Measurements from ENCODE around the gene RHOH.

The RHOH gene

DNA sequence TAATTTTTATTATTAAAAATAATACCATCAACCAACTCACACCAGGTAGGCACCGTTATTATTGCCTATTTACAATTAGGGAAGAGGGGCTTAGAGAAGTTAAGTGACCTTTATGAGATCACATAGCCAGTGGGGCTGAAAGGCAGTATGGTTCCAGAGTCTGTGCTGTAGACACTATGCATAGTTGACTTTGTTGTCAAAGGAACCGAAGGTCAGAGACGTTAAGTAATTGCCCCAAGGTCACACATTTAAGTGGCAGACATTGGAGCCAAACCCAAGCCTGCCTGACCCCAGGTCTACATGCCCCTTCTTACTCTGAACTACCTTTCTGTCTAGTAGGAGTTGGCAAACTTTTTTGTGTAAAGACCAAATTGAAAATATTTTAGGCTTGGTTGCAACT lies 36.4 kb downstream of the RHOH start:
- no peak for DNase-seq (ENCODE audit: low read depth in 3 of 3, low spot score in 1 of 3)

DNA sequence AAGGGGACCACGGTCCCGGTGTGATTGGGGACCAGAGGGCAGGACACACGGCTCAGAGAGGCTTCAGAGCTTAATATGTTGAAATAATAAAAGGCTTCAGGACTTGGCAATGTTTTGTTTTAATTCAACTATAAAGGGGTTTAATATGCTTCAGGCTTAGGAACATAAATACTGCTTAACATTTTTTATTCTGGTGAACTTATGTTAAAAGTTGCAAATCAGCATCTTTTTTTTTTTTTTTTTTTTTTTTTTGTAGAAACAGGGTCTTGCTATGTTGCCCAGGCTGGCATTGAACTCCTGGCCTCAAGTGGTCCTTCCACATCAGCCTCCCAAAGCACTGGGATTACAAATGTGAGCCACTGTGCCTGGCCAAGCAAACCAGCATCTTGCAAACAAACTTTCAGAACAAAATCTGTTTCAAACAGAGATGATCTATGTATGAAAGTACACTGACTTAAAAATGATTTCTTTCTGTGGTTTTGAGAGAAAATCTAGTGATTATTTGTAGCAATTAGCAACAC lies 37.7 kb downstream of the RHOH start:
- DNase-seq (ENCODE audit: low read depth in 3 of 3, low spot score in 1 of 3): no peak

GRCh38 chr4:40238008-40238699 lies 41.3 kb downstream of the RHOH start:
- no peak for DNase-seq (ENCODE audit: low read depth in 3 of 3, low spot score in 1 of 3)

- DNase-seq (ENCODE audit: low read depth in 3 of 3, low spot score in 1 of 3): peak in 2 of 3 donors; percentile 47 to 59
Measured at GRCh38 chr4:40238700-40239548, 42.1 kb downstream of the RHOH start.

GRCh38 chr4:40240040-40240653 lies 43.3 kb downstream of the RHOH start:
- no peak for DNase-seq (ENCODE audit: low read depth in 3 of 3, low spot score in 1 of 3)

DNA sequence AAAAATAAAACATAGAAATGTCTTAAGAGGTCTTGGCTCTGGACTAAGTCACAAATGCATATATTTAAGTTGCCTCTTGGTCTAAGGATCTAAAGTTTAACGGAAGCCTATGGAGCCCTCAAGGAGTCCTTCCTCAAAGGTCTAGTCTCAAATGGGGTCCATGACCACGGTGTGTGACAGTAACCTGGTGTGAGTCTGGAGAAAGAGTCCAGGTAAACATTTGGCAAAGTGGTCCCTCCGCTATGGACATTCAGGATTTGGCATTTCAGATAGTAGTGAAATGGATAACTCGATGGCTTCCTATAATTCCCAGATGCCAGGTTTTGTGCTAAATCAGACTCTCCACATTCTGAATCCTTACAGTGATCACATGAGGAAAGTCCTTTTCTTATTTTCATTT lies 44.2 kb downstream of the RHOH start:
- DNase-seq (ENCODE audit: low read depth in 3 of 3, low spot score in 1 of 3): no peak

DNA sequence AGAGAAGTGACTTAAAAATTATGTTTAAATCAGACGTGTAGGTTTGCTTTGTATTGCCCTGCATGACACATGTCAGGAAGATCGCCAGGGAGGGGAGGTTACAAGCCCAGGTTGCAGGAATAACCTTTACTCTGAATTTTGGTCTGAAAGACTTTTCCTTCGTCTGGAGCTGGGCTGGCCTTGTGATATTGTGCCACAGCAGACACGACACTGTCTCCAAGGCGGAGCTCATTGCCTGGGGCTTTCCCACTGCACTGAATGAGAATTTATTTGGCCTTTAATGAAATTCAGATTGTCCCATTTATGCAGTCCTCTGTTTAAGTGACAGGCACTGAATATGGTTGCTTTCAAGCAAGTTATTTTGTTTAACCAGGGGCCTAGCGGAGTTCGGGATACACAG lies 45.1 kb downstream of the RHOH start:
- DNase-seq (ENCODE audit: low read depth in 3 of 3, low spot score in 1 of 3): no peak

DNA sequence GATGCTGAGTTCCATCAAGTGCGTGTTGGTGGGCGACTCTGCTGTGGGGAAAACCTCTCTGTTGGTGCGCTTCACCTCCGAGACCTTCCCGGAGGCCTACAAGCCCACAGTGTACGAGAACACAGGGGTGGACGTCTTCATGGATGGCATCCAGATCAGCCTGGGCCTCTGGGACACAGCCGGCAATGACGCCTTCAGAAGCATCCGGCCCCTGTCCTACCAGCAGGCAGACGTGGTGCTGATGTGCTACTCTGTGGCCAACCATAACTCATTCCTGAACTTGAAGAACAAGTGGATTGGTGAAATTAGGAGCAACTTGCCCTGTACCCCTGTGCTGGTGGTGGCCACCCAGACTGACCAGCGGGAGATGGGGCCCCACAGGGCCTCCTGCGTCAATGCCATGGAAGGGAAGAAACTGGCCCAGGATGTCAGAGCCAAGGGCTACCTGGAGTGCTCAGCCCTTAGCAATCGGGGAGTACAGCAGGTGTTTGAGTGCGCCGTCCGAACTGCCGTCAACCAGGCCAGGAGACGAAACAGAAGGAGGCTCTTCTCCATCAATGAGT lies 46.6 kb downstream of the RHOH start:
- no peak for DNase-seq (ENCODE audit: low read depth in 3 of 3, low spot score in 1 of 3)

DNA sequence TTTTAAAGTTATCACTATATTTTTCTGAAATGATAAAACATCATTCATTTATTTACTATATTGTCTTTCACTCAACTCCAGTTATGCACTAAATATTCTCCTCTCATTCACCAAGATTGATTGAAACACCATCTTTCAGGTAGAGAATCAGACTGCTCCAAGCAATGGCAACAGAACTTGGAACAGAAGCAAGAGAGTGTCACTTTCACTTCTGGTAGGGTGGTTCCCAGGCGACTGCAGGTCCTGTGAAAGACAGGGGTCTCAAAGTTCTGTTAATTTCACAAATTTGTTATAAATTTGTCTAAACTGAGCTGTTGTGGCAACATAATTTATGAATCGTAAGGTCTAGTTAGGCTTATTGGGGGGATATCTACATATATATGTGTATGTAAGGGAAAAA lies 47.8 kb downstream of the RHOH start:
- DNase-seq (ENCODE audit: low read depth in 3 of 3, low spot score in 1 of 3): no peak

DNA sequence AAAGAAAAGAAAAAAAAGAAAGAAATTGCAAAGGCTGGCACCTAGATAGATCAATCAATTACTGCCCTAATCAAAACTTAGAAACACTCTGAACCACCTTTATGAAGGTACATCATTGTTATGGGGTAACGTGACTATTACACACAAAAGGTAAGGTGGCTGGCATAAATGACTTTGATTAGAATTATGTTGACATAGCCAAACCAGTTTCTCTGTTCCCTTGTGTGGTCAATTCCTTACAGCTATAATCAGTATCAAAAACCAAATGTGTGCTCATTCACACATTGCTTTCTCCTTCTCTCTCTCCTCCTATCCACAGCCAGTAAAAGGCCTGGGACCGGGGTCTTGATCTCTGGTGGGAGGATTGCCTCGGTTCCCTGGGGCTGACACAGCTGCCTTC lies 48.7 kb downstream of the RHOH start:
- DNase-seq (ENCODE audit: low read depth in 3 of 3, low spot score in 1 of 3): no peak

- no peak for DNase-seq (ENCODE audit: low read depth in 3 of 3, low spot score in 1 of 3)
Measured at GRCh38 chr4:40246011-40246900, 49.4 kb downstream of the RHOH start.

DNA sequence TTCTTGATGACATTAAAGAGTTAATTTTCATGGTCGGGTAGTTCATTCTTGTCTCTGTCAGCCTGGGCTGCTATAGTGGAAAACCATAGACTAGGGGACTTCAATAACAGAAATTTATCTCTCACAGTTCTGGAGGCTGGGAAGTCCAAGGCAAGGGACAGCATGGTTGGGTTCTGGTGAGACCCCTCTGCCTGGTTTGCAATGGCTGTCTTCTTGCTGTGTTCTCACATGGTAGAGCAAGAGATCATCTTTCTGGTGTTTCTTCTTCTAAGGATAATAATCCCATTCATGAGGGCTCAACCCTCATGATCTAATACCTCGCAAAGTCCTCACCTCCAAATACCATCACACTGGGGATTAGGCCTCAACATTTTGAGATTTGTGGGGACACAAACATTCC lies 50.1 kb downstream of the RHOH start:
- no peak for DNase-seq (ENCODE audit: low read depth in 3 of 3, low spot score in 1 of 3)

- DNase-seq (ENCODE audit: low read depth in 3 of 3, low spot score in 1 of 3): no peak
Measured at GRCh38 chr4:40247350-40247749, 50.5 kb downstream of the RHOH start.

GRCh38 chr4:40251366-40251765 lies 54.5 kb downstream of the RHOH start:
- no peak for DNase-seq (ENCODE audit: low read depth in 3 of 3, low spot score in 1 of 3)

DNA sequence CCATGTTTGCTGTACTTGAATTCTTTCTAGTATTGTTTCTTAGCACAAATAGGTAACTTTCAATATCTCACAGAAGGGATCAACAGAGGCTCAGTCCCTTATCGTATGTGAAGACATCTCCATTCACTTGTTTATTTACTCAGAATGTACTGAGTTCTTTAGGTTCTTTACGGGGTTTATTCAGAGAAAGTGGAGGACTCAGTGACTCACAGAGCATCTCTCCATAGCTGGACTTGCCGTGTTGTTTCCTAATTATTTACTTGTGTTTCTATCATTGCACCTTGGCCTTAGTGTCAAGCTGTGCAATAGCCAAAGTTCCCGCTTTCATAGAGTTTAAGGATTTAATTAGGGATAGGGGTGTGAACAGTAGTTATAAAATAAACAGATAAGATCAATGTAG lies 57.1 kb downstream of the RHOH start:
- no peak for DNase-seq (ENCODE audit: low read depth in 3 of 3, low spot score in 1 of 3)

DNA sequence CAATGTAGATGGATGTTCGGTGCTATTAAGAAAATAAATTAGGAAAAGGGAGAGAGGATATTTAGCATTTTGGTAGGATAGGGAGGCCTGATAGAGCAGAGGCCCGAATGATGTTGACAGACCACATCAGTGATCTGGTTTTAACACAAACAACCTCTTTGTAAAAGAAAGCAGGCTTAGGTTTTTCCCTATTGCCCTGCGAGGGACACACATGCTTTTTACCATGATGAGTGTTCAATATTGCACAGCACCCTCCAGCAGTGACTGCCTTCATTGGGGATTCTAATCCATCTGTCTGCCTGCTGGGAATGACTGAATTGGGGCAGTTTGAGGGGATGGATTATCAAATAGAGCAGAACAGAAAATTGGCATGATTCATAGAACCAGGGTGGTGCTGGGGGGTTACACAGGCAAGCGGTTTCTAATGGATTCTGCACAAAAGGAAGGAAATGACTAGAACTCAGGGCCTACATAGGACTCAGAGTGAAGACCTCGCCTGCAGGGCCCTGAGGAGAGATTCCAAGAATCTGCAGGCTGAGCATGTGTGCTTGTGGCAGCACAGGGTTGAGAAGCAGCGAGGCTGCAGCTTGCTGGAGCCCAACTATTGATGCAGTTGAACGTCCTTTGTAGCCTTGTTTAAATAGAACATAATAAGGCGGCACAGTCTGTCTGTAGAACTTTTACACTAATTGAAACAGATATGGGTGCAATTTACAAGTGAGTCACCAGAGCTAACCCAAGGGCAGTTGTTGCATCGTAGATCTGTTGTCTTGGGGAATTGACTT lies 58.0 kb downstream of the RHOH start:
- DNase-seq (ENCODE audit: low read depth in 3 of 3, low spot score in 1 of 3): no peak

DNA sequence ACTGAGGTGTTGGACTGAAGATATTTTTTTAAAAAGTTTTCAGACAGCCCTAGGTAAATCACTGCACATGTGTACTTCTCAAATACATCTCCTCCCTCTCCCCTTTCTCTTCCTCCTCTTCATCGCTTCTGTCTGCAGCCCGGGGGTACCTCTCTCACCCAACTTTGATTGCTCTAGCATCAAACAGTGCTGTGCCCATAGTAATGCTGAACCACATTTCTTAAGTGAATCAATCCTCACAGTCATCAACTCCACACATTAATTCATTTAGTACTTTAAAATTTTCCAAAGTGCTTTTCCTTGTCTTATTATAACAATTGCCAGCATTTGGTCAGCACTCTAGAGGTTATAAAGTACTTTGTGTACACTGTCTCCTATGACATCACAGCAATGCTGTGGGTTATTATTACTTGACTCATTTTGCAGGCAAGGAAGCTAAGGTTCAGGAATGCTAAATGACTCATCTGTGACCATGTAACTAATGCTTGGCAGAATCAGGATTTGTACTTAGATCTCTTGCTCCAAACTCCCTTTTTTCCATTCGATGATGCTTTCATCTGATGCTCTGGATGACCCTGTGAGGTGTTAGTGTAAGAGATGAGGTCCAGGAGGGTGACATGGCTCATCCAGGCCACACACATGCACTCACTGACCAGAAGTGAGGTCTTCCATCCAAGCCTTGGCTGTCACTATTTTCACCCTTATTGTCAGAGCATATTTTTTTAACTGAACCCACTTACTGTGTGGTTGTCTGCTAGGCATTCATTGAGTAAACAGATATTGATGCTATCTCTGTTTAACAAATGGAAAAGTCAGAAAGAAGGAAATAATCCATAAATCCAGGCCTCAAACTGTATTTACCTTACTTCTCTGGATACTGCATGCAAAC lies 58.8 kb downstream of the RHOH start:
- DNase-seq (ENCODE audit: low read depth in 3 of 3, low spot score in 1 of 3): no peak

- no peak for DNase-seq (ENCODE audit: low read depth in 3 of 3, low spot score in 1 of 3)
Measured at GRCh38 chr4:40256329-40256728, 59.5 kb downstream of the RHOH start.

DNA sequence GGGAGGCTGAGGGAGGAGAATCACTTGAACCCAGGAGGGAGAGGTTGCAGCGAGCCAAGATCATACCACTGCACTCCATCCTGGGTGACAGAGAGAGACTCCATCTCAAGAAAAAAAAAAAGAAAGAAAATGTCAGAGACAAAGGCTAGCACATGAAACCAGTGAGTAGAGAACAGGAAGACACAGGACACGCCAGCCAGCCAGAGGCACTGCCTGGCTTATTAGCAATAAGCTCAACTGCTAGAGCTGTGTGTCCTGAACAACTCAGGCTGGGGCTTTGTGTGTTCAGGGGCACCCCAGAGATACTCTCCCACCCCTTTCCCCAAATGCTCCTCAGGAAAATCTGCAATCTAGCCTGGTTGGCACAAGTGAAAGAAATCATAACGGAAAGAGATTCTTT lies 60.0 kb downstream of the RHOH start:
- no peak for DNase-seq (ENCODE audit: low read depth in 3 of 3, low spot score in 1 of 3)

Data from stimulated activated CD4-positive, alpha-beta T cell treated with anti-CD3 and anti-CD28 coated beads, TNF-alpha, amount 100 ng/mL, for 1 hour (primary cell).